Mammary epithelial cell (primary cell): Measurements from ENCODE around the gene HS2ST1.

ENCODE experiments used
- CTCF ChIP-seq, 2 donors: IDR thresholded peaks in 1 of 2; conservative IDR thresholded peaks in 1 of 2; 2 replicates each; pipeline ENCODE4 v1.5.1; 2011 to 2012; ENCODE audit warnings: inconsistent platforms in 2 of 2, low read length in 2 of 2, mild to moderate bottlenecking in 2 of 2, control low read depth in 1 of 2, low read depth in 1 of 2; ENCODE audit not compliant: insufficient read depth in 1 of 2; ENCODE audit errors: extremely low read depth in 1 of 2
- EZH2 ChIP-seq: IDR thresholded peaks from 2 replicates; pipeline ENCODE4 v1.6.1; 2012; ENCODE audit warnings: low read length, inconsistent platforms, borderline replicate concordance

GRCh38 chr1:87151500-87152421 lies 237.3 kb downstream of the HS2ST1 start:
- TF ChIP-seq CTCF (conservative IDR thresholded peaks at IDR 0.05 in 1 of 2, IDR thresholded peaks at IDR 0.05 in 1 of 2; ENCODE audit: extremely low read depth in 1 of 2, insufficient read depth in 1 of 2, low read depth in 1 of 2, low read length in 2 of 2) (no peak), EZH2 (no peak)
